ENCODE measurements around the gene BACH1. TPM values are rescaled to one million over a fixed set of nuclear protein-coding genes. Genes with fewer than 3 reads are reported as not detected.

The BACH1 gene
- polyA plus RNA-seq, 1 of the 3 experiments (the other 2 are of a cell fraction): 18.1 TPM

DNA sequence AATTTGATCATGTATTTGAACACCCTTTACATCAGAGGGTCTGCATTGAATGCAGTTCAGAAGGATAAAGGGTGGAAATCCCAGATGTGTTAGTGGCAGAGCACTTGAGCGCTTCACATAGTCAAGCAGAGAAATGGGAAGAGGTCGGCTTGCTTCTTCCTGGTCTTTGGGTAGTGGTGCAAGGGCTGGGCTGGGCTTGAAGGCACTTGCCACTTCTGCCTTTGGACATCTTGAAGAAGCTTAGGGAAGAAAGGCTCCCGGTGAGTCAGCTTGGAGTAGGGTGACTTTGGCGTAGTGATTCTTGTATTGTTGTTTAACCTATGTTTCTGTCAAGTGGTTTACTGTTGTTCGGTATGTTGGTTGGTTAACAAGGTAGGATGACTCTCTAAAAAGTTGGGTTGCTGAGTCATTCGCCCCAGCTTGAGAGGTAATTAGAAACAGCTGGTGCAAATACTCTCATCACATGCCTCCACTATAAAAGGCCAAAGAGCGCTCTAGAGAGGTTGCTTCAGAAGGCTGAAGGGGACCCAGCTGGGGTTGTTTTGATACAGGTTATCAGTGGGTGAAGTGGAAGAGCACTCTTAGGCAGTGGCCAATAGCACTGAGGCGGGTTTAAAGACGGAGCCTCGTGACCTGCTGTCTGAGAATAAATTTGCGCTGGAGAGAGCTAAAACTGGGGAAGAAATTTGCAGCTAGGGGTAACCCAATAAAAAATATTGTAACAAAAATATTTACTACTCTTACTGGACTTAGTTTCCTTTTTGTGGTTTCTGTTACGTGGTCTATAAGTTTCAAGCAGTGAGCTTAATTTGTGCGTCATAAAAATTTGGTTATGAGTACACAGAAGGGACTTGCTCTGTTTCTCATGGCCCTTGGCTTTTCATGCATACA, 1.4 kb downstream of the BACH1 start (continued):
- no peak for TF ChIP-seq RAD21 (IDR thresholded peaks at IDR 0.05; ENCODE audit: low read length)
- 0 out of 2 replicates have a peak, but pooled peaks have one; percentile 11 for TF ChIP-seq ELF1 (IDR thresholded peaks at IDR 0.05)
- no peak for TF ChIP-seq EZH2phosphoT487 (IDR thresholded peaks at IDR 0.05; ENCODE audit: borderline replicate concordance, low read depth)
- TF ChIP-seq EP300 (IDR thresholded peaks at IDR 0.05; ENCODE audit: borderline replicate concordance in 1 of 2, low read depth in 1 of 2, low read length in 1 of 2): peak in 1 of 2 experiments; percentile 72; a peak in 1 of 4 replicates
- no peak for TF ChIP-seq RFX5 (IDR thresholded peaks at IDR 0.05; ENCODE audit: low read length)
- TF ChIP-seq FOXM1 (IDR thresholded peaks at IDR 0.05; ENCODE audit: low read depth): no peak
- TF ChIP-seq, protein P1, sequence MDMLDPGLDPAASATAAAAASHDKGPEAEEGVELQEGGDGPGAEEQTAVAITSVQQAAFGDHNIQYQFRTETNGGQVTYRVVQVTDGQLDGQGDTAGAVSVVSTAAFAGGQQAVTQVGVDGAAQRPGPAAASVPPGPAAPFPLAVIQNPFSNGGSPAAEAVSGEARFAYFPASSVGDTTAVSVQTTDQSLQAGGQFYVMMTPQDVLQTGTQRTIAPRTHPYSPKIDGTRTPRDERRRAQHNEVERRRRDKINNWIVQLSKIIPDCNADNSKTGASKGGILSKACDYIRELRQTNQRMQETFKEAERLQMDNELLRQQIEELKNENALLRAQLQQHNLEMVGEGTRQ (IDR thresholded peaks at IDR 0.05; ENCODE audit: borderline replicate concordance, low read depth, low read length): no peak
- TF ChIP-seq GATA2 (CRISPR knock-in tag; IDR thresholded peaks at IDR 0.05): no peak
- TF ChIP-seq JUND (IDR thresholded peaks at IDR 0.05): peak; percentile 80
- TF ChIP-seq CHD2 (IDR thresholded peaks at IDR 0.05; ENCODE audit: low read length, partially characterized antibody): no peak
- TF ChIP-seq YY1 (IDR thresholded peaks at IDR 0.05; ENCODE audit: low read depth): no peak
- TF ChIP-seq NRF1 (IDR thresholded peaks at IDR 0.05; ENCODE audit: low read depth, low read length): no peak
- no peak for TF ChIP-seq MEF2A (IDR thresholded peaks at IDR 0.05; ENCODE audit: borderline replicate concordance, low read depth)
- TF ChIP-seq GABPA (IDR thresholded peaks at IDR 0.05; ENCODE audit: low read depth): no peak

DNA sequence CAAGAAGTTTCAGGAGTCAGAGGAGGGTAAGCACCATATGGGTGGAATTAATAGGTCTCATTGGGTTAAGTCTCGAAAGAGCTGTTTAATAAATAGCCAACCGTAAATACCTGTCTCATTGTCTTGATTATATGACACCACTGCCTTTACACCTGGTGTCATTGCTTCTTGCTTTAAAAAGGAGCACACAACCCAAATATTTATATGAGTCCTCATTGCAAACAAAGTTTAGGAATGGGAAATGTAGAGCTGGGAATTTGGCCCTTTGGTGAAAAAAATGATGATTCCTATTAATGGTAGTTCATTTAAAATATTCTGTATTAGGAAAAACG, 2.1 kb downstream of the BACH1 start:
- 66% methylated on average over 3 of the region's 3 CpGs for WGBS (ENCODE audit: low lambda C conversion rate)
- Histone ChIP-seq H3K27me3 (ENCODE audit: insufficient read depth) (no peaks in the 10 kb centered on the region), H3K4me3 (ENCODE audit: low read depth in 2 of 2, low read length in 1 of 2) (peak overlapping the region; percentile 94 to 98; a peak in 3 of 4 replicates), H3F3A (replicated peaks; ENCODE audit: insufficient read depth) (peaks cover 10% of the 10 kb centered on the region), H3K9me3 (no peaks in the 10 kb centered on the region), H3K9me2 (no peaks in the 10 kb centered on the region), H3K36me3 (replicated peaks in 1 of 2; ENCODE audit: control insufficient read depth in 1 of 2, insufficient read depth in 2 of 2, low read length in 1 of 2) (peaks cover 4 to 6% of the 10 kb centered on the region in 2 experiments), H3K4me2 (peak overlapping the region; percentile 89), H4K20me1 (ENCODE audit: insufficient read depth) (peaks cover 61% of the 10 kb centered on the region), H2AFZ (ENCODE audit: low read depth) (no peak overlapping the region), H3K79me2 (ENCODE audit: insufficient read depth) (peaks cover 67% of the 10 kb centered on the region), H3K27ac (ENCODE audit: low read depth in 2 of 2, low read length in 1 of 2) (peak overlapping the region in 1 of 2 experiments; percentile 93; a peak in 3 of 4 replicates), H3K9ac (peak overlapping the region; percentile 95; the same call in 1 of the 2 replicates), H3K4me1 (ENCODE audit: control insufficient read depth in 1 of 2, insufficient read depth in 2 of 2, low read depth in 1 of 2, low read length in 1 of 2) (peaks cover 28 to 41% of the 10 kb centered on the region in 2 experiments; a peak in 3 of 4 replicates)
- ChIA-PET POLR2A (no interaction called here), CTCF (interaction anchor here (1.4 to 1.5 kb wide), 3 partner anchors 48 to 211 kb away, joined by 3 to 4 read pairs (median 3); no protein-coding TSS in a partner anchor)
- no peak for DNase-seq
- no peak for TF ChIP-seq GATA2 (CRISPR knock-in tag; IDR thresholded peaks at IDR 0.05)
- TF ChIP-seq RCOR1 (IDR thresholded peaks at IDR 0.05; ENCODE audit: low read length): no peak
- no peak for TF ChIP-seq SIN3A (IDR thresholded peaks at IDR 0.05; ENCODE audit: borderline replicate concordance, low read depth, low read length)
- TF ChIP-seq RAD21 (IDR thresholded peaks at IDR 0.05; ENCODE audit: low read length): no peak
- no peak for TF ChIP-seq USF1 (IDR thresholded peaks at IDR 0.05; ENCODE audit: borderline replicate concordance, low read depth)
- no peak for TF ChIP-seq MEF2A (IDR thresholded peaks at IDR 0.05; ENCODE audit: borderline replicate concordance, low read depth)
- no peak for TF ChIP-seq TAF1 (IDR thresholded peaks at IDR 0.05; ENCODE audit: borderline replicate concordance, low read depth, low read length)
- no peak for TF ChIP-seq TEAD4 (IDR thresholded peaks at IDR 0.05; ENCODE audit: borderline replicate concordance, insufficient read depth)
- TF ChIP-seq JUND (IDR thresholded peaks at IDR 0.05): no peak
- TF ChIP-seq REST (IDR thresholded peaks at IDR 0.05; ENCODE audit: low read depth, low read length): no peak
- no peak for TF ChIP-seq RFX5 (IDR thresholded peaks at IDR 0.05; ENCODE audit: low read length)
- TF ChIP-seq MXI1 (IDR thresholded peaks at IDR 0.05; ENCODE audit: low read depth, low read length): no peak
- TF ChIP-seq CTCF (IDR thresholded peaks at IDR 0.05): no peak
- TF ChIP-seq FOXM1 (IDR thresholded peaks at IDR 0.05; ENCODE audit: low read depth): no peak
